ENCODE results near the gene AOAH. TPM values are rescaled to one million over a fixed set of nuclear protein-coding genes. Genes with fewer than 3 reads are reported as not detected.

The AOAH gene
- total RNA-seq, 2 donors from 2014 or later, result 0.70 to 1.6 TPM

- Histone ChIP-seq H3K27me3 (ENCODE audit: control insufficient read depth, insufficient read depth, low read length, poor library complexity, severe bottlenecking) (no peaks in the 10 kb centered on the region), H3K9me3 (ENCODE audit: control insufficient read depth, low read length) (no peaks in the 10 kb centered on the region), H3K9ac (ENCODE audit: extremely low read depth, low read length, poor library complexity, severe bottlenecking) (no peak overlapping the region), H3K4me1 (ENCODE audit: control insufficient read depth, insufficient read depth, low read length) (peaks cover 5% of the 10 kb centered on the region), H3K27ac (ENCODE audit: low read depth, low read length) (no peak overlapping the region), H3K36me3 (ENCODE audit: control insufficient read depth, insufficient read depth, low read length) (no peaks in the 10 kb centered on the region), H3K4me3 (ENCODE audit: low read length) (no peak overlapping the region)
- H3K4me3 Mint-ChIP-seq, result no peak overlapping the region
- peak; percentile 49 for TF ChIP-seq CTCF (conservative IDR thresholded peaks at IDR 0.05)
- H3K9me3 Mint-ChIP-seq, result no peaks in the 10 kb centered on the region
- no peak for DNase-seq
- 81 to 84% methylated on average over 4 to 5 of the region's 5 CpGs for WGBS, 2 experiments (ENCODE audit: insufficient coverage in 1 of 2, insufficient read length in 1 of 2)
- no peaks in the 10 kb centered on the region for H3K27me3 Mint-ChIP-seq (ENCODE audit: insufficient read depth)
- peaks cover 21% of the 10 kb centered on the region for H3K4me1 Mint-ChIP-seq
- no peaks in the 10 kb centered on the region for H3K36me3 Mint-ChIP-seq (ENCODE audit: low read depth)
- no peak overlapping the region for H3K27ac Mint-ChIP-seq
Observed at GRCh38 chr7:36764929-36765328, 40.6 kb upstream of the AOAH start.

- Mint-ChIP-seq H3K36me3 (ENCODE audit: low read depth) (no peaks in the 10 kb centered on the region), H3K9me3 (no peaks in the 10 kb centered on the region), H3K27me3 (ENCODE audit: insufficient read depth) (no peaks in the 10 kb centered on the region), H3K4me1 (peaks cover 21% of the 10 kb centered on the region), H3K27ac (peak overlapping the region; percentile 72), H3K4me3 (no peak overlapping the region)
- DNase-seq, result no peak
- Histone ChIP-seq H3K4me1 (ENCODE audit: control insufficient read depth, insufficient read depth, low read length) (peaks cover 5% of the 10 kb centered on the region), H3K27ac (ENCODE audit: low read depth, low read length) (no peak overlapping the region), H3K9me3 (ENCODE audit: control insufficient read depth, low read length) (no peaks in the 10 kb centered on the region), H3K9ac (ENCODE audit: extremely low read depth, low read length, poor library complexity, severe bottlenecking) (no peak overlapping the region), H3K4me3 (ENCODE audit: low read length) (no peak overlapping the region), H3K27me3 (ENCODE audit: control insufficient read depth, insufficient read depth, low read length, poor library complexity, severe bottlenecking) (no peaks in the 10 kb centered on the region), H3K36me3 (ENCODE audit: control insufficient read depth, insufficient read depth, low read length) (no peaks in the 10 kb centered on the region)
- 89 to 93% methylated on average over 9 to 10 of the region's 10 CpGs for WGBS, 2 experiments (ENCODE audit: insufficient coverage in 1 of 2, insufficient read length in 1 of 2)
- no peak for TF ChIP-seq CTCF (conservative IDR thresholded peaks at IDR 0.05)
Observed at GRCh38 chr7:36763132-36763816, 39.0 kb upstream of the AOAH start.

GRCh38 chr7:36762394-36762793, 38.1 kb upstream of the AOAH start:
- H3K27ac ChIP-seq (ENCODE audit: low read depth, low read length), result no peak overlapping the region
- no peaks in the 10 kb centered on the region for H3K9me3 Mint-ChIP-seq
- peaks cover 5% of the 10 kb centered on the region for H3K4me1 ChIP-seq (ENCODE audit: control insufficient read depth, insufficient read depth, low read length)
- H3K27ac Mint-ChIP-seq, result peak overlapping the region; percentile 72
- H3K4me1 Mint-ChIP-seq, result peaks cover 23% of the 10 kb centered on the region
- WGBS, 2 experiments (ENCODE audit: insufficient coverage in 1 of 2, insufficient read length in 1 of 2), result 71 to 80% methylated on average over 1 to 2 of the region's 2 CpGs
- H3K27me3 ChIP-seq (ENCODE audit: control insufficient read depth, insufficient read depth, low read length, poor library complexity, severe bottlenecking), result no peaks in the 10 kb centered on the region
- no peak overlapping the region for H3K4me3 ChIP-seq (ENCODE audit: low read length)
- no peaks in the 10 kb centered on the region for H3K9me3 ChIP-seq (ENCODE audit: control insufficient read depth, low read length)
- no peak overlapping the region for H3K9ac ChIP-seq (ENCODE audit: extremely low read depth, low read length, poor library complexity, severe bottlenecking)
- H3K36me3 Mint-ChIP-seq (ENCODE audit: low read depth), result no peaks in the 10 kb centered on the region
- no peak for DNase-seq
- no peaks in the 10 kb centered on the region for H3K27me3 Mint-ChIP-seq (ENCODE audit: insufficient read depth)
- no peaks in the 10 kb centered on the region for H3K36me3 ChIP-seq (ENCODE audit: control insufficient read depth, insufficient read depth, low read length)
- H3K4me3 Mint-ChIP-seq, result no peak overlapping the region
- no peak for TF ChIP-seq CTCF (conservative IDR thresholded peaks at IDR 0.05)

Data from endodermal cell (in vitro differentiated cells).